Measurements from ENCODE around the gene TAS1R2. TPM values are rescaled to one million over a fixed set of nuclear protein-coding genes. Genes with fewer than 3 reads are reported as not detected.

The TAS1R2 gene
- total RNA-seq, 3 donors from 2014 or later, result not detected

GRCh38 chr1:18902523-18903290 is 43.2 kb upstream of the TAS1R2 start, which contains the start of gene ALDH4A1:
TSS of gene ALDH4A1 (minus strand) at chr1:18902555. CDS start at chr1:18902523, 32 bp downstream.
- TF ChIP-seq, protein P1, sequence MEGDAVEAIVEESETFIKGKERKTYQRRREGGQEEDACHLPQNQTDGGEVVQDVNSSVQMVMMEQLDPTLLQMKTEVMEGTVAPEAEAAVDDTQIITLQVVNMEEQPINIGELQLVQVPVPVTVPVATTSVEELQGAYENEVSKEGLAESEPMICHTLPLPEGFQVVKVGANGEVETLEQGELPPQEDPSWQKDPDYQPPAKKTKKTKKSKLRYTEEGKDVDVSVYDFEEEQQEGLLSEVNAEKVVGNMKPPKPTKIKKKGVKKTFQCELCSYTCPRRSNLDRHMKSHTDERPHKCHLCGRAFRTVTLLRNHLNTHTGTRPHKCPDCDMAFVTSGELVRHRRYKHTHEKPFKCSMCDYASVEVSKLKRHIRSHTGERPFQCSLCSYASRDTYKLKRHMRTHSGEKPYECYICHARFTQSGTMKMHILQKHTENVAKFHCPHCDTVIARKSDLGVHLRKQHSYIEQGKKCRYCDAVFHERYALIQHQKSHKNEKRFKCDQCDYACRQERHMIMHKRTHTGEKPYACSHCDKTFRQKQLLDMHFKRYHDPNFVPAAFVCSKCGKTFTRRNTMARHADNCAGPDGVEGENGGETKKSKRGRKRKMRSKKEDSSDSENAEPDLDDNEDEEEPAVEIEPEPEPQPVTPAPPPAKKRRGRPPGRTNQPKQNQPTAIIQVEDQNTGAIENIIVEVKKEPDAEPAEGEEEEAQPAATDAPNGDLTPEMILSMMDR (IDR thresholded peaks at IDR 0.05), result no peak
- H3K36me3 ChIP-seq (ENCODE audit: low read depth), result no peaks in the 10 kb centered on the region
- H3K4me1 ChIP-seq (ENCODE audit: low read depth), result peaks cover 10% of the 10 kb centered on the region
- no peaks in the 10 kb centered on the region for H3K9me3 ChIP-seq
- DNase-seq (peak; percentile 96 to 98 (median 96)), ATAC-seq (peak; percentile 97)
- intact Hi-C loops (cut with DNase I, micrococcal nuclease), result loop anchor here (10.0 kb wide), 2 partner anchors 52 to 192 kb away; partner anchors contain the start of gene IFFO2 (in 1 of the 2)
- H3K4me3 ChIP-seq, result peak within 1 kb of the TSS; percentile 44

GRCh38 chr1:18901952-18902522 is 42.6 kb upstream of the TAS1R2 start:
- Histone ChIP-seq H3K4me3 (peak overlapping the region; percentile 44), H3K36me3 (ENCODE audit: low read depth) (no peaks in the 10 kb centered on the region), H3K4me1 (ENCODE audit: low read depth) (peaks cover 10% of the 10 kb centered on the region), H3K9me3 (no peaks in the 10 kb centered on the region)
- DNase-seq (no peak), ATAC-seq (no peak)
- TF ChIP-seq, protein P1 (IDR thresholded peaks at IDR 0.05), result no peak
- intact Hi-C loops (cut with DNase I, micrococcal nuclease), result loop anchor here (10.0 kb wide), 2 partner anchors 53 to 193 kb away; partner anchors contain the start of gene IFFO2 (in 1 of the 2)

GRCh38 chr1:18901147-18901951 is 41.9 kb upstream of the TAS1R2 start:
- H3K4me1 ChIP-seq (ENCODE audit: low read depth), result peaks cover 10% of the 10 kb centered on the region
- no peak overlapping the region for H3K4me3 ChIP-seq
- intact Hi-C loops (cut with DNase I, micrococcal nuclease), result loop anchor here (10.0 kb wide), 2 partner anchors 53 to 193 kb away; partner anchors contain the start of gene IFFO2 (in 1 of the 2)
- DNase-seq (no peak), ATAC-seq (no peak)
- H3K9me3 ChIP-seq, result no peaks in the 10 kb centered on the region
- H3K36me3 ChIP-seq (ENCODE audit: low read depth), result no peaks in the 10 kb centered on the region
- TF ChIP-seq, protein P1 (IDR thresholded peaks at IDR 0.05), result no peak

GRCh38 chr1:18900303-18900841 is 40.9 kb upstream of the TAS1R2 start:
- H3K36me3 ChIP-seq (ENCODE audit: low read depth), result no peaks in the 10 kb centered on the region
- TF ChIP-seq, protein P1 (IDR thresholded peaks at IDR 0.05), result no peak
- H3K9me3 ChIP-seq, result no peaks in the 10 kb centered on the region
- ATAC-seq, result no peak
- peaks cover 10% of the 10 kb centered on the region for H3K4me1 ChIP-seq (ENCODE audit: low read depth)
- intact Hi-C loops (cut with DNase I, micrococcal nuclease), result loop anchor here (10.0 kb wide), 2 partner anchors 54 to 194 kb away; partner anchors contain the start of gene IFFO2 (in 1 of the 2)
- no peak for DNase-seq
- no peak overlapping the region for H3K4me3 ChIP-seq

Data from mucosa of descending colon (tissue), 3 donors.